Natural killer cell (primary cell): ENCODE results near the gene VSIG8. TPM values are rescaled to one million over a fixed set of nuclear protein-coding genes. Genes with fewer than 3 reads are reported as not detected.

Experiments
- ATAC-seq, 3 donors: fragments of 150-1000 bp in 2 of 3; fragments of 200-7000 bp in 1 of 3; cut with Tn5 transposase; 1 replicate in 1 of 3; 2 replicates in 2 of 3; pipeline ENCODE4 v1.10.0; 2021; ENCODE audit warnings: mild to moderate bottlenecking in 2 of 3, moderate library complexity in 2 of 3
- DNase-seq, 2 donors: peaks; one replicate each; pipeline versions ENCODE4 v3.0.0 to v3.0.0-alpha.2; 2013 to 2021; ENCODE audit warnings: mixed read lengths in 1 of 2
- H3K27ac ChIP-seq: one replicate; pipeline ENCODE4 v1.5.1; 2013; ENCODE audit warnings: mild to moderate bottlenecking, low read length
- H3K27me3 ChIP-seq: one replicate; pipeline ENCODE4 v1.6.1; 2013; ENCODE audit warnings: low read length; ENCODE audit not compliant: control insufficient read depth, insufficient read depth
- H3K36me3 ChIP-seq: one replicate; pipeline ENCODE4 v1.6.1; 2013; ENCODE audit warnings: low read length; ENCODE audit not compliant: control insufficient read depth, insufficient read depth
- H3K4me1 ChIP-seq: one replicate; pipeline ENCODE4 v1.6.1; 2013; ENCODE audit warnings: low read length; ENCODE audit not compliant: control insufficient read depth, insufficient read depth
- H3K4me3 ChIP-seq: one replicate; pipeline ENCODE4 v1.5.1; 2013; ENCODE audit warnings: low read length
- H3K9me3 ChIP-seq: one replicate; pipeline ENCODE4 v1.6.1; 2013; ENCODE audit warnings: low read length; ENCODE audit not compliant: control insufficient read depth, insufficient read depth
- H3K27ac Mint-ChIP-seq, 2 donors: one replicate each; pipeline ENCODE4 v1.8.0; 2022; ENCODE audit warnings: mild to moderate bottlenecking in 2 of 2, mixed read lengths in 2 of 2, moderate library complexity in 1 of 2
- H3K27me3 Mint-ChIP-seq, 2 donors: one replicate each; pipeline ENCODE4 v1.8.0; 2022; ENCODE audit warnings: low read depth in 2 of 2, mixed read lengths in 2 of 2
- H3K36me3 Mint-ChIP-seq: one replicate; pipeline ENCODE4 v1.8.0; 2022; ENCODE audit warnings: mixed read lengths
- H3K4me1 Mint-ChIP-seq, 2 donors: one replicate each; pipeline ENCODE4 v1.8.0; 2022; ENCODE audit warnings: mixed read lengths in 2 of 2
- H3K4me3 Mint-ChIP-seq: one replicate; pipeline ENCODE4 v1.8.0; 2022; ENCODE audit warnings: mild to moderate bottlenecking, moderate library complexity, mixed read lengths
- H3K9me3 Mint-ChIP-seq, 2 donors: one replicate each; pipeline ENCODE4 v1.8.0; 2022; ENCODE audit warnings: mixed read lengths in 2 of 2
- CTCF ChIP-seq: fragments of 200-600 bp; IDR thresholded peaks from one replicate; pipeline ENCODE4 v1.8.0; 2022; ENCODE audit warnings: antibody characterized with exemption
- WGBS: methylation state at CpG from one replicate; pipeline ENCODE4 v1.1.7; 2013; ENCODE audit warnings: missing lambda C conversion rate; ENCODE audit not compliant: insufficient coverage; 5-methylcytosine and 5-hydroxymethylcytosine counted together
- intact Hi-C: fragments of 100-400 bp; cut with micrococcal nuclease; formaldehyde crosslinking; loops from one replicate; pipeline ENCODE4 v1.14.2; 2022
- total RNA-seq, 4 donors: library from RNA; stranded (reverse); fragments of 120-200 nt in 1 of 4; gene quantifications; one replicate each; pipeline versions ENCODE4 v1.2.3 to v1.2.4, GENCODE V29; 2013 to 2022

The VSIG8 gene
- total RNA-seq, 3 donors from 2014 or later (not counting 1 experiment from before 2014, with no cell fraction given) = not detected

- ATAC-seq (no peak), DNase-seq (no peak)
- H3K36me3 ChIP-seq = no peaks in the 10 kb centered on the region
- H3K27me3 Mint-ChIP-seq = peaks cover 1 to 29% of the 10 kb centered on the region in 2 donors
- no peaks in the 10 kb centered on the region for H3K27me3 ChIP-seq
- H3K27ac Mint-ChIP-seq = no peak overlapping the region
- no peak for TF ChIP-seq CTCF
- H3K4me3 ChIP-seq = no peak overlapping the region
- intact Hi-C loops = no loop called here
- H3K4me1 Mint-ChIP-seq = peaks cover 1 to 3% of the 10 kb centered on the region in 2 donors
- H3K27ac ChIP-seq = no peak overlapping the region
- no peaks in the 10 kb centered on the region for H3K9me3 ChIP-seq
- no peak overlapping the region for H3K4me3 Mint-ChIP-seq
- WGBS = 89% methylated on average over 7 of the region's 8 CpGs
- no peaks in the 10 kb centered on the region for H3K9me3 Mint-ChIP-seq
- H3K4me1 ChIP-seq = no peaks in the 10 kb centered on the region
- peaks cover 7% of the 10 kb centered on the region for H3K36me3 Mint-ChIP-seq
Measured at GRCh38 chr1:159835862-159836525, 26.5 kb downstream of the VSIG8 start.

- no peaks in the 10 kb centered on the region for H3K27me3 ChIP-seq
- no peaks in the 10 kb centered on the region for H3K36me3 ChIP-seq
- no peak overlapping the region for H3K4me3 ChIP-seq
- H3K27me3 Mint-ChIP-seq = peaks cover 6 to 30% of the 10 kb centered on the region in 2 donors
- no peak overlapping the region for H3K27ac Mint-ChIP-seq
- H3K9me3 Mint-ChIP-seq = no peaks in the 10 kb centered on the region
- intact Hi-C loops = no loop called here
- H3K4me1 ChIP-seq = peaks cover under 1% of the 10 kb centered on the region
- H3K27ac ChIP-seq = no peak overlapping the region
- ATAC-seq (no peak), DNase-seq (no peak)
- peaks cover 4 to 6% of the 10 kb centered on the region in 2 donors for H3K4me1 Mint-ChIP-seq
- H3K9me3 ChIP-seq = no peaks in the 10 kb centered on the region
- WGBS = 75% methylated on average over 3 of the region's 3 CpGs
- H3K4me3 Mint-ChIP-seq = no peak overlapping the region
- peaks cover 7% of the 10 kb centered on the region for H3K36me3 Mint-ChIP-seq
- no peak for TF ChIP-seq CTCF
Measured at GRCh38 chr1:159835356-159835755, 27.1 kb downstream of the VSIG8 start.

- no peak overlapping the region for H3K4me3 Mint-ChIP-seq
- peaks cover 17% of the 10 kb centered on the region for H3K36me3 Mint-ChIP-seq
- 95% methylated on average over 2 of the region's 2 CpGs for WGBS
- H3K27ac Mint-ChIP-seq = no peak overlapping the region
- intact Hi-C loops = no loop called here
- peaks cover 31 to 35% of the 10 kb centered on the region in 2 donors for H3K4me1 Mint-ChIP-seq
- Histone ChIP-seq H3K9me3 (peaks cover 23% of the 10 kb centered on the region), H3K4me3 (no peak overlapping the region), H3K4me1 (peaks cover 31% of the 10 kb centered on the region), H3K27ac (no peak overlapping the region), H3K27me3 (no peaks in the 10 kb centered on the region), H3K36me3 (no peaks in the 10 kb centered on the region)
- ATAC-seq = no peak
- H3K9me3 Mint-ChIP-seq = peaks cover 5 to 6% of the 10 kb centered on the region in 2 donors
- no peak for TF ChIP-seq CTCF
- peaks cover 20 to 37% of the 10 kb centered on the region in 2 donors for H3K27me3 Mint-ChIP-seq
- DNase-seq = no peak
Measured at GRCh38 chr1:159832309-159832708, 30.1 kb downstream of the VSIG8 start.
